ENCODE data around the gene GALNT17.
A peak's percentile ranks its signal among the peaks of the same experiment; 100 is the strongest.

GALNT17 gene

DNA sequence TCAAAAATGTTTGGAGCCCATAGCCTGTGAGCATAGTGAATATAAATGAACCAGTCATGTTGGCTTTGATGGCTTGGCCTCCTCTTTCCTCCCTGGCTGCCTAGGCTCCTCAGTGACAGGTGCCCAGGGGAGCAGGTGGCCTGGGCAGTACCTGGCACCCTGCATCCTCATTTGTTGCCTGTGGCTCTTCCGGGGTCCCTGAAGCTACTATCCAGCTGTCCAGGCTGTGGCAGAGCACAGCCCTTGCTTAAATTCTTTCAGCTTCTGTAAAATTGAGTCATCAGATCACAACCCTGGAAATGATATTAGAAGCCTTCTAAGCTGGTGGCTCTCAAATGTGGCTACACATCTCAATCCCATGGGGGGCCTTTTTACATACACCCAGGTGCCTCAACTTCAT lies 525.4 kb downstream of the GALNT17 start:
- Histone ChIP-seq H3K4me1 (ENCODE audit: control insufficient read depth in 2 of 2, insufficient read depth in 2 of 2, low read length in 2 of 2) (no peaks in the 10 kb centered on the region), H3K27ac (ENCODE audit: low read depth in 2 of 2, low read length in 2 of 2) (no peak overlapping the region), H3K4me3 (ENCODE audit: low read length in 2 of 2) (no peak overlapping the region), H3K36me3 (ENCODE audit: control insufficient read depth in 2 of 2, insufficient read depth in 2 of 2, low read length in 2 of 2) (no peaks in the 10 kb centered on the region), H3K9ac (ENCODE audit: low read depth in 1 of 2, low read length in 2 of 2) (no peak overlapping the region), H3K27me3 (ENCODE audit: control insufficient read depth in 2 of 2, insufficient read depth in 2 of 2, low read length in 2 of 2) (no peaks in the 10 kb centered on the region), H3K9me3 (ENCODE audit: control insufficient read depth in 2 of 2, low read length in 2 of 2) (peaks cover 0 to 5% of the 10 kb centered on the region in 2 donors)

DNA sequence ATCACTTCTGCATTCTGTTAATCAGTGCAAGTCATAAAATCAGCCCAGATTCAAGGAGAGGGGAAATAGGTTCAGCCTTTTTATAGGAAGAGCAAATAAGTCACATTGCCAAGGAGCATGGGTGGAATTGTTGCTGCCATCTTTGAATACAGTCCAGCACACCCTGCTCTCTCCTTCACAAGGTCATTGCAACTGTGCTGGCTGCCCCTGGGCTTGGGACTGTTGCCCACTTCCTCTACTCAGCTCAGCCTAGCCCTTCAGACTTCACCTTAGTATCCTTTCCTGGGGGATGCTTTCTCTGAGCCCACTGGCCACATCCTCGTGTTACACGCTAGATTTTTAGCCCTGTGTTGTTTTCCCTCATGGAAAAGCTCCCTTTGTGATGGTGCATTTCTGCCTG lies 527.7 kb downstream of the GALNT17 start:
- no peak overlapping the region for H3K27ac ChIP-seq (ENCODE audit: low read depth in 2 of 2, low read length in 2 of 2)
- H3K36me3 ChIP-seq (ENCODE audit: control insufficient read depth in 2 of 2, insufficient read depth in 2 of 2, low read length in 2 of 2), result no peaks in the 10 kb centered on the region
- no peak overlapping the region for H3K4me3 ChIP-seq (ENCODE audit: low read length in 2 of 2)
- H3K9ac ChIP-seq (ENCODE audit: low read depth in 1 of 2, low read length in 2 of 2), result no peak overlapping the region
- peaks cover 0 to 5% of the 10 kb centered on the region in 2 donors for H3K9me3 ChIP-seq (ENCODE audit: control insufficient read depth in 2 of 2, low read length in 2 of 2)
- H3K27me3 ChIP-seq (ENCODE audit: control insufficient read depth in 2 of 2, insufficient read depth in 2 of 2, low read length in 2 of 2), result no peaks in the 10 kb centered on the region
- no peaks in the 10 kb centered on the region for H3K4me1 ChIP-seq (ENCODE audit: control insufficient read depth in 2 of 2, insufficient read depth in 2 of 2, low read length in 2 of 2)

DNA sequence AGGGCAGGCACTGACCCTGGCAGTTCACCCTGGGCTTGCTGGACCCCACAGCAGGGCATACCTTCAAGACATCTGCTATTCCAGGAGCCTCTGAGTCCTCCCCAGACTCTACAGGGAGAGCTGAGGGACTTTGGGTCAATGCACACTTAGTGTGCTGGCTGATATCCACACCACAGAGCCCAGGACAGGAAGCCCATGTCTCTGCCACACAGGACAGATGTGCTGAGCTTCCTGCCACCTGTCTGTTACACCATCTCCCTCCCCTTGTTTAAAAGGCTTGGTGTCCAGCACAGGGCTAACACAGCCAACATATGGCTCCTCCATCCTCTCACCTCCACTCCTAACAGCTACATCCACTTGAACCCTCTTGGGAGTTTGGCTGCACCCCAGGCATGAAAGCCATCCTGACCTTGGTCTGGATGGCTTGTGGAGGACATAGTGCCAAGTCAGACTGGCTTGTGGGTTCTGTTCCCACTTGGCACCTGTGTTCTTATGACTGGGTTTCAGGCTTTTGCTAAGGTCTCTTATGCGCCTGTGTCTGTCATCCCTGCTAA lies 529.8 kb downstream of the GALNT17 start:
- H3K27ac ChIP-seq (ENCODE audit: low read depth in 2 of 2, low read length in 2 of 2), result no peak overlapping the region
- no peaks in the 10 kb centered on the region for H3K4me1 ChIP-seq (ENCODE audit: control insufficient read depth in 2 of 2, insufficient read depth in 2 of 2, low read length in 2 of 2)
- H3K27me3 ChIP-seq (ENCODE audit: control insufficient read depth in 2 of 2, insufficient read depth in 2 of 2, low read length in 2 of 2), result no peaks in the 10 kb centered on the region
- H3K9me3 ChIP-seq (ENCODE audit: control insufficient read depth in 2 of 2, low read length in 2 of 2), result peaks cover 0 to 5% of the 10 kb centered on the region in 2 donors
- no peak overlapping the region for H3K4me3 ChIP-seq (ENCODE audit: low read length in 2 of 2)
- no peak overlapping the region for H3K9ac ChIP-seq (ENCODE audit: low read depth in 1 of 2, low read length in 2 of 2)
- H3K36me3 ChIP-seq (ENCODE audit: control insufficient read depth in 2 of 2, insufficient read depth in 2 of 2, low read length in 2 of 2), result no peaks in the 10 kb centered on the region

DNA sequence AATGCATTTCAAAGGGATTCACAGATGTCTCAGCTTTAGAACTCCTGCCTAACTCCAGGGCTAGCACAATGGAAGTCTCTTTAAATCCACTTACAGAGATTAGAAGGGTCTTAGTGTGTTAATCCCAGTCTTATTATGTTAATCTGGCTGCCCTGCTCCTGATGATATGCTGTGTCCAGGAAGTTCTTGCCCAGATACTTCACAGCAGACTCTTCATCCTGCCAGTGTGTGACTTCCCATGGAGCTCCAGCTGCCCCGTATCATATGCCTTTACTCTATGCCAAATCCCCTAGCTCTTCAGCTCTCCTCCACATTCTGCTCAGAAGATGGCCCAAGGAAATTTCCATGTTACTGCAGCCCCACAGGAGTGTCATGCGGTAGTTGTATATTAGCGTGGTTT lies 533.8 kb downstream of the GALNT17 start:
- H3K4me1 ChIP-seq (ENCODE audit: control insufficient read depth in 2 of 2, insufficient read depth in 2 of 2, low read length in 2 of 2), result no peaks in the 10 kb centered on the region
- H3K27me3 ChIP-seq (ENCODE audit: control insufficient read depth in 2 of 2, insufficient read depth in 2 of 2, low read length in 2 of 2), result no peaks in the 10 kb centered on the region
- no peak overlapping the region for H3K27ac ChIP-seq (ENCODE audit: low read depth in 2 of 2, low read length in 2 of 2)
- H3K9me3 ChIP-seq (ENCODE audit: control insufficient read depth in 2 of 2, low read length in 2 of 2), result peaks cover 0 to 4% of the 10 kb centered on the region in 2 donors
- H3K9ac ChIP-seq (ENCODE audit: low read depth in 1 of 2, low read length in 2 of 2), result no peak overlapping the region
- no peak overlapping the region for H3K4me3 ChIP-seq (ENCODE audit: low read length in 2 of 2)
- no peaks in the 10 kb centered on the region for H3K36me3 ChIP-seq (ENCODE audit: control insufficient read depth in 2 of 2, insufficient read depth in 2 of 2, low read length in 2 of 2)

DNA sequence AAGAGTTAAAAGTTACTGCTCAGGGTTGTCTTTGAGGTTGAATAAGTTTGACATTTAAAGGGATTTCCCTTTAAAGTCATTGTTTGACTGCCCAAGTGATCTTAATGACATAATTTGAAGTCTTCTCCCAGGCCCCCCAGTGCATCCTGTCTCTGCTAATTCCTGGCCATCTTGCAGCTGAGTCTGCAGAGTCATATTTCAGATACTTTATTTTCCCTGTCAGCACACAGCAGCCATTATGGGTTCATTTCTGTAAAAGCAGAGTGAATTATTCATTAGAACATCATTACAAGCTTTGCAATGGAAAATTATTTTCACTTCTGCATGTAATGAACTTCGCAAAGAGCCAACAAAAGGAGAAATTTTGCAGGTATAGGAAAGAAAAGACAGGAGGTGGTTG lies 536.6 kb downstream of the GALNT17 start:
- H3K9me3 ChIP-seq (ENCODE audit: control insufficient read depth in 2 of 2, low read length in 2 of 2), result no peaks in the 10 kb centered on the region
- H3K4me1 ChIP-seq (ENCODE audit: control insufficient read depth in 2 of 2, insufficient read depth in 2 of 2, low read length in 2 of 2), result no peaks in the 10 kb centered on the region
- H3K9ac ChIP-seq (ENCODE audit: low read depth in 1 of 2, low read length in 2 of 2), result no peak overlapping the region
- no peaks in the 10 kb centered on the region for H3K36me3 ChIP-seq (ENCODE audit: control insufficient read depth in 2 of 2, insufficient read depth in 2 of 2, low read length in 2 of 2)
- H3K4me3 ChIP-seq (ENCODE audit: low read length in 2 of 2), result no peak overlapping the region
- no peaks in the 10 kb centered on the region for H3K27me3 ChIP-seq (ENCODE audit: control insufficient read depth in 2 of 2, insufficient read depth in 2 of 2, low read length in 2 of 2)
- H3K27ac ChIP-seq (ENCODE audit: low read depth in 2 of 2, low read length in 2 of 2), result no peak overlapping the region

DNA sequence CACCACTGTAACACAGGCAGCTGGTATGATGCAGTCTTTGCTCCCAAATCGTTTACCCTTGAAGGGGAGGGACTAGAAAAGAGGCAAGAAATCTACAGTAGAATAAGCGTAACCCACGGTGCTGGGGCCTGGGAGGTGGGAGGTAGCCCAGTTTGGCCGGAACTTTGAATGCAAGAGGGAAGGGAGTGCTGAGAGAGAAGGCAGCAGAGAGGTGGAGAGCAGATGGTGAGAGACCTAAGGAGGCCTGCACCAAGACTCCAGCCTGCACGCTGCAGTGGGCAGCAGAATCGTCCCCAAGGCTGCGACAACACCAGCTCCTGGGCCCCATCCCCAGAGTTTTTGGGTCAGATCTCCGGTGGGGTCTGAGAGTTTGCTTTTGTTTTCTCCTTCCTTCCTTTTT lies 547.5 kb downstream of the GALNT17 start:
- no peaks in the 10 kb centered on the region for H3K36me3 ChIP-seq (ENCODE audit: control insufficient read depth in 2 of 2, insufficient read depth in 2 of 2, low read length in 2 of 2)
- no peak overlapping the region for H3K9ac ChIP-seq (ENCODE audit: low read depth in 1 of 2, low read length in 2 of 2)
- no peaks in the 10 kb centered on the region for H3K4me1 ChIP-seq (ENCODE audit: control insufficient read depth in 2 of 2, insufficient read depth in 2 of 2, low read length in 2 of 2)
- H3K27me3 ChIP-seq (ENCODE audit: control insufficient read depth in 2 of 2, insufficient read depth in 2 of 2, low read length in 2 of 2), result no peaks in the 10 kb centered on the region
- H3K9me3 ChIP-seq (ENCODE audit: control insufficient read depth in 2 of 2, low read length in 2 of 2), result no peaks in the 10 kb centered on the region
- no peak overlapping the region for H3K4me3 ChIP-seq (ENCODE audit: low read length in 2 of 2)
- no peak overlapping the region for H3K27ac ChIP-seq (ENCODE audit: low read depth in 2 of 2, low read length in 2 of 2)

DNA sequence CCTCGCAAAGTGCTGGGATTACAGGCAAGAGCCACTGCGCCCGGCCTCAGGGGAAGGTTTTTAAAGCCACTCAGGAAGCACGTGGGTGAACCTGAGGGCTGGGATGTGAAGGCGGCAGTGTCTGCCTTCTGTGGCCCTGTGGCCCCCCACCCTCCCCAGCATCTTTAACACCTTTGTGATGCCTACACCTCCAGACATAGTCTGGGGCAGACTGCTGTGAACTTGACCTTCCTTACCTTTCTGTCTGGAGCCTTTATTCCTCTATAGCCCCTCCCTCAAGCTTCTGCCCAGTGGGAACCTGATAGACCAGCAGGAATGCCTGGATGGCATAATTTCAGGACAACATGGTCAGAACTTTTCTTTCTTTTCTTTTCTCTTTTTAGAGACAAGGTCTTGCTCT lies 550.2 kb downstream of the GALNT17 start:
- Histone ChIP-seq H3K9ac (ENCODE audit: low read depth in 1 of 2, low read length in 2 of 2) (no peak overlapping the region), H3K4me3 (ENCODE audit: low read length in 2 of 2) (no peak overlapping the region), H3K36me3 (ENCODE audit: control insufficient read depth in 2 of 2, insufficient read depth in 2 of 2, low read length in 2 of 2) (no peaks in the 10 kb centered on the region), H3K4me1 (ENCODE audit: control insufficient read depth in 2 of 2, insufficient read depth in 2 of 2, low read length in 2 of 2) (no peaks in the 10 kb centered on the region), H3K27me3 (ENCODE audit: control insufficient read depth in 2 of 2, insufficient read depth in 2 of 2, low read length in 2 of 2) (no peaks in the 10 kb centered on the region), H3K9me3 (ENCODE audit: control insufficient read depth in 2 of 2, low read length in 2 of 2) (no peaks in the 10 kb centered on the region), H3K27ac (ENCODE audit: low read depth in 2 of 2, low read length in 2 of 2) (no peak overlapping the region)

DNA sequence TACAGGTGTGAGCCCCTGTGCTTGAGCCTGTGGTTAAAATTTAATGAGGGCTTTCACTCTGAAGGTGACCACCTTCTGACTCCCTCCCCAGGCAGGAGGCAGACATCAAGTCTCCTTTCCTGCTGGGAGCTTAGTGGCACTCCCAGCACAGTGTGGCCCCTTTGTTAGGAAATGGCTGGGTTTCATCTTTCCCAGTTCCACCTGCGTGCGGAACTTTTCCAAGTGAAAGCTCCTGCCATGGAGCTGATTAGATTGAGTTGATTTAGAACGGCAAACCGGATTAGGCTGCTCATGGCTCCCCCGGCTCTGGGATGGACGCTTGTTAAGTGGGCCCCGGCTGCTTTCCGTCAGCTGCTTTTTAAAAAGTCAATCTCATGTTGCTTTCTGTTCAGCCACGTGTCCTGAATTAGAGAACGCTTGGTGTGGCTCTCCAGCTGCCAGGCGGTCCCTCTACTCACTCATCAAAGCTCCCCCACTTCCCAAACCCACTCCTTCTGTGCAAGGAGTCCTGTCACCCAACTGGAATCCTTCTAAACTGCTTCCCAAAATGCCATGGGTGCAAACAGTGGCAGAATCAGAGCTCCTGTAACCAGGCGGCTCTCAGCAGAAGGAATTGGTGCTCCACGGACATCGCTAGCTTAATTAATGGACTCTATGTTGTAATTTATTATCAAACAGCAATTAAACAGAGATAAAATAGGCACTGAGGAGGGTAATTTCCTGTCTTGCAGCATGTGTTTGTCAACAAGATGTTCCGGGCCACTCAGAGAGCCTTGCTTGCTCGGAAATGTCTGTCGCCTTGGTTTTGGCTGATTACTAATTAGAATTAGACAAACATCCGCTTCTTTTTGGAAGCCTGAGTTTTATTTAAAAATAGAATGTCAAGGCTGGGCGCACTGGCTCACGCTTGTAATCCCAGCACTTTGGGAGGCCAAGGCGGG lies 551.2 kb downstream of the GALNT17 start:
- Histone ChIP-seq H3K9ac (ENCODE audit: low read depth in 1 of 2, low read length in 2 of 2) (no peak overlapping the region), H3K27me3 (ENCODE audit: control insufficient read depth in 2 of 2, insufficient read depth in 2 of 2, low read length in 2 of 2) (no peaks in the 10 kb centered on the region), H3K4me3 (ENCODE audit: low read length in 2 of 2) (no peak overlapping the region), H3K4me1 (ENCODE audit: control insufficient read depth in 2 of 2, insufficient read depth in 2 of 2, low read length in 2 of 2) (no peaks in the 10 kb centered on the region), H3K27ac (ENCODE audit: low read depth in 2 of 2, low read length in 2 of 2) (peak overlapping the region; percentile 37 to 38), H3K36me3 (ENCODE audit: control insufficient read depth in 2 of 2, insufficient read depth in 2 of 2, low read length in 2 of 2) (no peaks in the 10 kb centered on the region), H3K9me3 (ENCODE audit: control insufficient read depth in 2 of 2, low read length in 2 of 2) (no peaks in the 10 kb centered on the region)

DNA sequence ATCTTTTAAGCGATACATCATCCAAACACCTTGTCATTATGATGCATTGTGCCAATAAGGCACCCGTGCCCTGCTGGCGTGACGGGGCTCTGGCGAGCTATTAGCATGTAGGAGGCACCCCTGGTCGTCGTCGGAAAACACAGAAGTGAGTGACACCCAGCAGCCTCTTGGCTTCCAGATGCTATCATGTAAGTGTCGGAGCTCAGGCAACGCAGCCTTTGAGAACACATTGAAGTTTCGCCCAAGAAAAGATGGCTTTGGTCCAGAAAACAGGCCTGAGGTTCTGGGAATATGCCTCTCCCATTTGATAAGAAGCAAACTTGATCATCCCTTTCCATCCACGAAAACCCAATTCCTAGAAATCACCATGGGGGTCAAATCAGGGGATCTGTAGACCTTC lies 555.3 kb downstream of the GALNT17 start:
- Histone ChIP-seq H3K36me3 (ENCODE audit: control insufficient read depth in 2 of 2, insufficient read depth in 2 of 2, low read length in 2 of 2) (no peaks in the 10 kb centered on the region), H3K27me3 (ENCODE audit: control insufficient read depth in 2 of 2, insufficient read depth in 2 of 2, low read length in 2 of 2) (no peaks in the 10 kb centered on the region), H3K4me1 (ENCODE audit: control insufficient read depth in 2 of 2, insufficient read depth in 2 of 2, low read length in 2 of 2) (no peaks in the 10 kb centered on the region), H3K9me3 (ENCODE audit: control insufficient read depth in 2 of 2, low read length in 2 of 2) (no peaks in the 10 kb centered on the region), H3K9ac (ENCODE audit: low read depth in 1 of 2, low read length in 2 of 2) (no peak overlapping the region), H3K27ac (ENCODE audit: low read depth in 2 of 2, low read length in 2 of 2) (no peak overlapping the region), H3K4me3 (ENCODE audit: low read length in 2 of 2) (no peak overlapping the region)

DNA sequence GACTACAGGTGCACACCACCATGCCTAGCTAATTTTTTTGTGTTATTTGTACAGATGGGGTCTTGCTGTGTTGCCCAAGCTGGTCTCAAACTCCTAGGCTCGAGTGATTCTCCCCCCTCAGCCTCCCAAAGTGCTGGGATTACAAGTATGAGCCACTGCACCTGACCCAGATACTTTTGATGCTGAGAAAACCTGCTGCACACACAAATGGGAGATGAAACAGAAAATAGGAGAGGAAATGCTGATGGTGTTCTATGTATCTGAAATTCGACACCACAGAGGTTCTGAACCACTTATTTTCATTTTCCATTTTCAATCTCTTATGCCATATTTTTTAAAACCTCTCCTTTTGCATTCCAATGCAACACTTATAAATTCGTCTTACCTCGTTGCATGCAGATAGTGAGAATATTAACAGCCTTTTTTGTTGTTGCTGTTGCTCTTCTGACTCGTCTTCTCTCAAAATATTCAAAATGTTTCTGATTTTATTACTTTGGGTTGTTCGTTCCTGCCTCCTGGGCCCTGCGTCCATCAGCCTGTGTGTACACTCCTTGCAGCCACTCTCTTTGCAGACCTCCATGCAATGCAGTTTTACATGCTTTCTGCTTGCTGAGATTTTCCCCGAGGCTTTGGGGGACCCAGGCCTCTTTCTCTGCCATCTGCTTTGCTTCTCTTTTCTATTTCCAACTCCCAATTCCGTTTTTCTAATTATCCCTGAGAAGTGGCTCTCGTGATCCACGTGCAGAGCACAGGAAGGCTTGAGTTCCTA lies 556.1 kb downstream of the GALNT17 start:
- Histone ChIP-seq H3K9ac (ENCODE audit: low read depth in 1 of 2, low read length in 2 of 2) (no peak overlapping the region), H3K27ac (ENCODE audit: low read depth in 2 of 2, low read length in 2 of 2) (no peak overlapping the region), H3K36me3 (ENCODE audit: control insufficient read depth in 2 of 2, insufficient read depth in 2 of 2, low read length in 2 of 2) (no peaks in the 10 kb centered on the region), H3K27me3 (ENCODE audit: control insufficient read depth in 2 of 2, insufficient read depth in 2 of 2, low read length in 2 of 2) (no peaks in the 10 kb centered on the region), H3K4me3 (ENCODE audit: low read length in 2 of 2) (no peak overlapping the region), H3K9me3 (ENCODE audit: control insufficient read depth in 2 of 2, low read length in 2 of 2) (no peaks in the 10 kb centered on the region), H3K4me1 (ENCODE audit: control insufficient read depth in 2 of 2, insufficient read depth in 2 of 2, low read length in 2 of 2) (no peaks in the 10 kb centered on the region)
